K562 (cell line): ENCODE measurements around the gene PXMP2. TPM values are rescaled to one million over a fixed set of nuclear protein-coding genes. Genes with fewer than 3 reads are reported as not detected.

ENCODE experiments used
- AFF4 ChIP-seq: sonication (generic); formaldehyde crosslinking; IDR thresholded peaks from 2 replicates; pipeline ENCODE4 v1.8.0; 2023; ENCODE audit warnings: mild to moderate bottlenecking, missing genetic modification reagents
- EGR1 ChIP-seq: fragments of 450-650 bp; conservative IDR thresholded peaks from 2 replicates; pipeline ENCODE4 v1.6.1; 2017; ENCODE audit warnings: mild to moderate bottlenecking
- HDAC1 ChIP-seq, 2 experiments: fragments of 450-650 bp; IDR thresholded peaks; 2 replicates each; pipeline ENCODE4 v1.6.1; 2016 to 2017; ENCODE audit warnings: inconsistent platforms in 1 of 2, mild to moderate bottlenecking in 1 of 2, moderate library complexity in 1 of 2
- MGA ChIP-seq: fragments of 450-650 bp; IDR thresholded peaks from 2 replicates; pipeline ENCODE4 v1.6.1; 2016; ENCODE audit warnings: mild to moderate bottlenecking, moderate library complexity
- polyA plus RNA-seq, 8 experiments: library from polyadenylated mRNA; depleted of rRNA in 4 of 8; stranded (reverse) in 5 of 8; unstranded in 3 of 8; fragments of >200 nt; fragmentation: Nextera tagmentation in 2 of 8; fragmentation: Illumina TruSeq in 1 of 8; extraction: Ambion mirVana in 2 of 8; extraction: Trizol in 1 of 8; gene quantifications; 2 replicates each; pipeline versions ENCODE4 v1.2.1 to v1.2.3, GENCODE V29; 2011 to 2014; ENCODE audit warnings: inconsistent platforms in 1 of 8, missing spikeins in 1 of 8
- total RNA-seq, 7 experiments: library from RNA; depleted of rRNA in 6 of 7; stranded (reverse); fragments of >200 nt in 6 of 7; fragmentation: Illumina TruSeq in 2 of 7; extraction: Trizol in 2 of 7; gene quantifications; 2 replicates each; pipeline versions ENCODE4 v1.2.1 to v1.2.3, GENCODE V29; 2011 to 2021; ENCODE audit warnings: low replicate concordance in 1 of 7

Gene PXMP2
- total and polyA plus RNA-seq, 9 of the 15 experiments (the other 6 are each of a cell fraction or from before 2014, with no cell fraction given) = 3.0 to 66.1 (median 44.7) TPM

- TF ChIP-seq MGA = no peak
- 0 out of 2 replicates have a peak, but pooled peaks have one; percentile 37 for TF ChIP-seq AFF4
- TF ChIP-seq HDAC1 (IDR thresholded peaks at IDR 0.05) = 0 out of 4 replicates have a peak, but pooled peaks of 1 of the 2 experiments have one; percentile 39
- TF ChIP-seq EGR1 = peak; percentile 46
These were observed 23.9 kb downstream of the PXMP2 start (continued) for GRCh38 chr12:132711080-132711843.
